CD14-positive monocyte (primary cell): Measurements from ENCODE around the gene LUC7L. TPM values are rescaled to one million over a fixed set of nuclear protein-coding genes. Genes with fewer than 3 reads are reported as not detected.
A peak's percentile ranks its signal among the peaks of the same experiment; 100 is the strongest.
"Not testable (repeated sequence)": the region's sequence is repeated elsewhere in the genome, so short reads cannot be mapped to it uniquely, and the experiment has no call there.

Source experiments
- DNase-seq, 3 donors: peaks; one replicate each; pipeline ENCODE4 v3.0.0-alpha.2; 2011 to 2022
- H2AFZ ChIP-seq: 2 replicates; pipeline ENCODE4 v1.6.0; 2012; ENCODE audit warnings: mild to moderate bottlenecking, low read depth, low read length, inconsistent platforms; ENCODE audit not compliant: insufficient read depth, poor library complexity, severe bottlenecking
- H3K27ac ChIP-seq, 2 donors: 1 replicate in 1 of 2; 2 replicates in 1 of 2; pipeline ENCODE4 v1.5.1; 2012 to 2013; ENCODE audit warnings: low read length in 2 of 2, control low read depth in 1 of 2, inconsistent platforms in 1 of 2, low read depth in 1 of 2, mild to moderate bottlenecking in 1 of 2
- H3K27me3 ChIP-seq, 2 donors: one replicate each; pipeline versions ENCODE4 v1.6.0 to v1.6.1; 2011 to 2013; ENCODE audit warnings: low read length in 2 of 2; ENCODE audit not compliant: control insufficient read depth in 2 of 2, insufficient read depth in 2 of 2
- H3K36me3 ChIP-seq, 2 donors: replicated peaks in 1 of 2; 1 replicate in 1 of 2; 2 replicates in 1 of 2; pipeline versions ENCODE4 v1.5.1 to v1.6.1; 2012 to 2013; ENCODE audit warnings: low read length in 2 of 2, control low read depth in 1 of 2, inconsistent platforms in 1 of 2, mild to moderate bottlenecking in 1 of 2; ENCODE audit not compliant: insufficient read depth in 2 of 2, control insufficient read depth in 1 of 2
- H3K4me1 ChIP-seq, 2 donors: 1 replicate in 1 of 2; 2 replicates in 1 of 2; pipeline versions ENCODE4 v1.5.1 to v1.6.1; 2012 to 2013; ENCODE audit warnings: low read length in 2 of 2, control low read depth in 1 of 2, inconsistent platforms in 1 of 2, mild to moderate bottlenecking in 1 of 2, moderate library complexity in 1 of 2; ENCODE audit not compliant: insufficient read depth in 2 of 2, control insufficient read depth in 1 of 2
- H3K4me2 ChIP-seq: replicated peaks from 2 replicates; pipeline ENCODE3; 2012; ENCODE audit warnings: low read length, moderate library complexity, mild to moderate bottlenecking; ENCODE audit not compliant: poor library complexity, severe bottlenecking; ENCODE audit errors: extremely low read depth
- H3K4me3 ChIP-seq, 3 experiments: fragments of 200-600 bp in 1 of 3; sonication (generic) in 1 of 3; replicated peaks in 1 of 3; 1 replicate in 2 of 3; 2 replicates in 1 of 3; pipeline ENCODE4 v1.5.1; 2011 to 2013; ENCODE audit warnings: low read length in 3 of 3, mild to moderate bottlenecking in 3 of 3, control low read depth in 2 of 3, low read depth in 2 of 3, inconsistent platforms in 1 of 3, moderate library complexity in 1 of 3
- H3K79me2 ChIP-seq: 2 replicates; pipeline ENCODE4 v1.6.0; 2012; ENCODE audit warnings: mild to moderate bottlenecking, control low read depth, inconsistent platforms, low read length, moderate library complexity; ENCODE audit not compliant: insufficient read depth
- H3K9ac ChIP-seq: 2 replicates; pipeline ENCODE4 v1.6.0; 2017; ENCODE audit warnings: low read length, mild to moderate bottlenecking; ENCODE audit not compliant: insufficient read depth, poor library complexity, severe bottlenecking
- H3K9me3 ChIP-seq, 2 donors: replicated peaks in 1 of 2; 1 replicate in 1 of 2; 2 replicates in 1 of 2; pipeline versions ENCODE4 v1.5.1 to v1.6.1; 2012 to 2013; ENCODE audit warnings: low read length in 2 of 2, control low read depth in 1 of 2; ENCODE audit not compliant: control insufficient read depth in 1 of 2, insufficient read depth in 1 of 2
- H4K20me1 ChIP-seq: 2 replicates; pipeline ENCODE4 v1.6.0; 2012; ENCODE audit warnings: mild to moderate bottlenecking, low read length, control low read depth, moderate library complexity; ENCODE audit not compliant: insufficient read depth
- H3K27ac Mint-ChIP-seq, 7 donors: one replicate each; pipeline ENCODE4 v1.8.0; 2020; ENCODE audit warnings: mild to moderate bottlenecking in 7 of 7, mixed read lengths in 7 of 7, moderate library complexity in 6 of 7, inconsistent platforms in 2 of 7
- H3K27me3 Mint-ChIP-seq, 3 donors: one replicate each; pipeline ENCODE4 v1.8.0; 2021 to 2022; ENCODE audit warnings: low read depth in 3 of 3, mild to moderate bottlenecking in 3 of 3, mixed read lengths in 3 of 3, moderate library complexity in 3 of 3, inconsistent platforms in 1 of 3
- H3K36me3 Mint-ChIP-seq, 2 donors: one replicate each; pipeline ENCODE4 v1.8.0; 2020; ENCODE audit warnings: mixed read lengths in 2 of 2, inconsistent platforms in 1 of 2, mild to moderate bottlenecking in 1 of 2
- H3K4me1 Mint-ChIP-seq: one replicate; pipeline ENCODE4 v1.8.0; 2020; ENCODE audit warnings: mild to moderate bottlenecking, mixed read lengths
- H3K4me3 Mint-ChIP-seq, 2 donors: one replicate each; pipeline ENCODE4 v1.8.0; 2020; ENCODE audit warnings: mild to moderate bottlenecking in 2 of 2, mixed read lengths in 2 of 2, moderate library complexity in 1 of 2
- H3K9me3 Mint-ChIP-seq, 7 donors: one replicate each; pipeline ENCODE4 v1.8.0; 2020 to 2022; ENCODE audit warnings: mixed read lengths in 7 of 7, mild to moderate bottlenecking in 6 of 7, moderate library complexity in 6 of 7, inconsistent platforms in 2 of 7
- CTCF ChIP-seq: fragments of 200-600 bp; IDR thresholded peaks from one replicate; pipeline ENCODE4 v1.8.0; 2022; ENCODE audit warnings: antibody characterized with exemption, mild to moderate bottlenecking
- WGBS: methylation state at CpG from one replicate; pipeline ENCODE4 v1.1.5; 2013; ENCODE audit warnings: missing lambda C conversion rate; ENCODE audit not compliant: insufficient coverage; 5-methylcytosine and 5-hydroxymethylcytosine counted together
- intact Hi-C, 2 donors: fragments of 100-400 bp; cut with micrococcal nuclease; formaldehyde crosslinking; loops; one replicate each; pipeline versions ENCODE4 v1.15.0 to v1.15.1; 2023
- polyA plus RNA-seq, 3 donors: library from polyadenylated mRNA; depleted of rRNA in 1 of 3; unstranded in 2 of 3; stranded (reverse) in 1 of 3; fragments of 300-500 nt in 2 of 3; fragments of >200 nt in 1 of 3; fragmentation: Illumina TruSeq in 2 of 3; gene quantifications; 1 replicate in 2 of 3; 2 replicates in 1 of 3; pipeline ENCODE4 v1.2.3, GENCODE V29; 2012 to 2021

The LUC7L gene
- polyA plus RNA-seq, 3 donors, result 4.0 to 109 (median 4.6) TPM

DNA sequence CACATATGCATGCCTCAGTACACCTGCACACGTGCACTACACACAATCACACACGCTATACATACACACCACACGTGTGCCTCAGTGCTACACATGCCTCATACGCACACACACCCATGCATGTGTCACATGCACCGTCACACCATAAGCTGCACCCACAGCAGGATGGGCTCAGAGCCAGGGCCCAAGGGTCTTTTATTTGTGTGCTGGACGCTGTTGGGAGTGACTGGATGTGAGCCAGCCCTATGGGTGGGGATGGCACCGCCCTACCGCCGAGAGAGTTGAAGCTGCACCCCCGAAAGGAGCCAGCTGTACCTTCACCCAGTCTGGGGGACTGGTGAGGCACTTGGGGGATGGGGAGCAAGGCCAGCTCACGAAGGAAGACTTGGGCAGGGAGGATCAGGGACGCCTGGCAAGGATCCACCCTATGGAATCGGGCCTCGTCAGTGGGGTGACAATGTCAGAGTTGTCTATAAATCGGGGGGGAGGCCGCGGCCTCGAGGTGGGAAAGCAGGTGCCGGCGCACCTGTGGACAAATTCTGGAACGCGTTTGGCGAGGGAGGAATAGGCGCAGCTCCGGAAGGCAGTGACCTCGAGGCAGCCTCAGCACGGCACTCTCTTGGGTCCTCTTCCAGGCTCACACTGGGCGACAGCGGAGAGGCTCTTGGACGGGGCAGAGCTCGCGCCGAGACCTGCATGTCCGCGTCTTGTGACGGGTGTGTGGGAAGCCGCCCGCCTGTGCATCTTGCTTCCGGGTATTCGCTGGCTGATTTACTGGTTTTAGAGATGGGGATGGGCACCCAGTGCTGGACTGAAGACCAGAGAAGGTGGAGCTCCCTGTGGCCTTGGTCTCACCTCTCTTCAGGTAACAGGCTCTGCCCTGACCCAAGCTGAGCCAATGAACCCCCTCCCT is 39.1 kb upstream of the LUC7L start:
- DNase-seq, result no peak
- Histone ChIP-seq H3K4me2 (no peak overlapping the region), H3K4me1 (no peaks in the 10 kb centered on the region), H3K9ac (no peak overlapping the region), H3K27me3 (no peaks in the 10 kb centered on the region), H3K36me3 (peaks cover 14 to 17% of the 10 kb centered on the region in 2 donors), H3K79me2 (no peaks in the 10 kb centered on the region), H3K27ac (no peak overlapping the region), H3K4me3 (no peak overlapping the region), H4K20me1 (no peaks in the 10 kb centered on the region), H2AFZ (no peak overlapping the region), H3K9me3 (no peaks in the 10 kb centered on the region)
- no peak for TF ChIP-seq CTCF
- Mint-ChIP-seq H3K9me3 (peaks cover 0 to 2% (median 0%) of the 10 kb centered on the region in 7 donors), H3K4me1 (no peaks in the 10 kb centered on the region), H3K27me3 (peaks cover 1 to 8% (median 3%) of the 10 kb centered on the region in 3 donors), H3K36me3 (peaks cover 11 to 17% of the 10 kb centered on the region in 2 donors), H3K27ac (peak overlapping the region in 1 of 7 donors; percentile 39), H3K4me3 (no peak overlapping the region)
- WGBS, result 90% methylated on average over 32 of the region's 40 CpGs
- intact Hi-C loops, result no loop called here

DNA sequence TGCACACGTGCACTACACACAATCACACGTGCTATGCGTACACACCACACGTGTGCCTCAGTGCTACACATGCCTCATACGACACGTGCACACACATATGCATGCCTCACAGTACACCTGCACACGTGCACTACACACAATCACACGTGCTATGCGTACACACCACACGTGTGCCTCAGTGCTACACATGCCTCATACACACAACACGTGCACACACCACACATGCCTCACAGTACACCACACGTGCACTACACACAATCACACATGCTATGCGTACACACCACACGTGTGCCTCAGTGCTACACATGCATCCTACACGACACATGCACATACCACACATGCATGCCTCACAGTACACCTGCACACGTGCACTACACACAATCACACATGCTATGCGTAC is 38.3 kb upstream of the LUC7L start:
- H3K27ac Mint-ChIP-seq, H3K4me1 ChIP-seq, H3K9me3 Mint-ChIP-seq, H3K27me3 Mint-ChIP-seq, intact Hi-C loops, H3K27ac ChIP-seq, H3K4me3 ChIP-seq, H3K9me3 ChIP-seq, H3K27me3 ChIP-seq, H3K4me2 ChIP-seq, DNase-seq, H3K4me1 Mint-ChIP-seq, H3K9ac ChIP-seq, H3K79me2 ChIP-seq, H2AFZ ChIP-seq, H4K20me1 ChIP-seq: not testable (repeated sequence)
- Mint-ChIP-seq H3K36me3 (peaks cover 13 to 23% of the 10 kb centered on the region in 2 donors), H3K4me3 (peak overlapping the region in 1 of 2 donors; percentile 34)
- WGBS, result 91% methylated on average over 17 of the region's 17 CpGs
- H3K36me3 ChIP-seq, result peaks cover 14 to 22% of the 10 kb centered on the region in 2 donors
